K562 (cell line): Measurements from ENCODE around the gene WASL. TPM values are rescaled to one million over a fixed set of nuclear protein-coding genes. Genes with fewer than 3 reads are reported as not detected.

Experiments used
- ATF7 ChIP-seq: fragments of 450-650 bp; IDR thresholded peaks from 2 replicates; pipeline ENCODE4 v1.7.1; 2014; ENCODE audit warnings: mild to moderate bottlenecking, moderate library complexity
- KDM5B ChIP-seq: fragments of 200-600 bp; sonication (generic); IDR thresholded peaks from 2 replicates; pipeline ENCODE4 v1.6.1; 2012; ENCODE audit warnings: low read depth, mild to moderate bottlenecking, moderate library complexity, low read length, control low read depth, inconsistent platforms; ENCODE audit not compliant: insufficient replicate concordance
- MAZ ChIP-seq, 2 experiments: fragments of 450-650 bp in 1 of 2; sonication (generic) in 1 of 2; formaldehyde crosslinking; IDR thresholded peaks in 1 of 2; conservative IDR thresholded peaks in 1 of 2; 2 replicates each; pipeline versions ENCODE4 v1.4.0 to v1.5.0; 2020; ENCODE audit warnings: mild to moderate bottlenecking in 1 of 2, missing genetic modification reagents in 1 of 2
- MTA1 ChIP-seq: fragments of 450-650 bp; IDR thresholded peaks from 2 replicates; pipeline ENCODE4 v1.6.1; 2017; ENCODE audit warnings: borderline replicate concordance
- NBN ChIP-seq: fragments of 450-650 bp; IDR thresholded peaks from 2 replicates; pipeline ENCODE4 v1.6.1; 2016; ENCODE audit warnings: low read depth, mild to moderate bottlenecking
- OTX1 ChIP-seq: fragments of 450-650 bp; formaldehyde crosslinking; IDR thresholded peaks from 2 replicates; pipeline ENCODE4 v1.4.0; 2022; ENCODE audit warnings: mild to moderate bottlenecking
- PRPF4 ChIP-seq: fragments of 200-400 bp; formaldehyde crosslinking; IDR thresholded peaks from one replicate; pipeline ENCODE4 v1.6.1; 2017; ENCODE audit warnings: low read length, low read depth, mild to moderate bottlenecking; ENCODE audit not compliant: insufficient read depth, poor library complexity, severe bottlenecking
- RAD51 ChIP-seq: fragments of 450-650 bp; IDR thresholded peaks from 2 replicates; pipeline ENCODE4 v1.7.1; 2016; ENCODE audit warnings: low read depth, mild to moderate bottlenecking, borderline replicate concordance
- STAT5A ChIP-seq: IDR thresholded peaks from 2 replicates; pipeline ENCODE4 v1.6.1; 2012; ENCODE audit warnings: low read length, inconsistent platforms, borderline replicate concordance
- U2AF2 ChIP-seq: fragments of 200-400 bp; formaldehyde crosslinking; optimal IDR thresholded peaks from 2 replicates; pipeline ENCODE3; 2017; ENCODE audit warnings: low read depth, mild to moderate bottlenecking, low read length
- ZNF263 ChIP-seq: sonication (generic); formaldehyde crosslinking; IDR thresholded peaks from 2 replicates; pipeline ENCODE4 v1.8.0; 2022; ENCODE audit warnings: mild to moderate bottlenecking, missing genetic modification reagents, borderline replicate concordance
- ZNF274 ChIP-seq: IDR thresholded peaks from 2 replicates; pipeline ENCODE4 v1.6.1; 2011; ENCODE audit warnings: low read depth, mild to moderate bottlenecking, low read length, moderate library complexity, borderline replicate concordance
- ZNF785 ChIP-seq: fragments of 250-450 bp; sonication (Bioruptor Pico); IDR thresholded peaks from 2 replicates; pipeline ENCODE4 v1.4.0; 2020; ENCODE audit warnings: mild to moderate bottlenecking
- polyA plus RNA-seq, 8 experiments: library from polyadenylated mRNA; depleted of rRNA in 4 of 8; stranded (reverse) in 5 of 8; unstranded in 3 of 8; fragments of >200 nt; fragmentation: Nextera tagmentation in 2 of 8; fragmentation: Illumina TruSeq in 1 of 8; extraction: Ambion mirVana in 2 of 8; extraction: Trizol in 1 of 8; gene quantifications; 2 replicates each; pipeline versions ENCODE4 v1.2.1 to v1.2.3, GENCODE V29; 2011 to 2014; ENCODE audit warnings: inconsistent platforms in 1 of 8, missing spikeins in 1 of 8
- total RNA-seq, 7 experiments: library from RNA; depleted of rRNA in 6 of 7; stranded (reverse); fragments of >200 nt in 6 of 7; fragmentation: Illumina TruSeq in 2 of 7; extraction: Trizol in 2 of 7; gene quantifications; 2 replicates each; pipeline versions ENCODE4 v1.2.1 to v1.2.3, GENCODE V29; 2011 to 2021; ENCODE audit warnings: low replicate concordance in 1 of 7
- TF ChIP-seq, protein P1 (sequence below): sonication (generic); formaldehyde crosslinking; IDR thresholded peaks from 2 replicates; pipeline ENCODE4 v1.8.1; 2023; ENCODE audit warnings: mild to moderate bottlenecking, missing genetic modification reagents
- TF ChIP-seq, protein P2 (sequence below): sonication (generic); formaldehyde crosslinking; IDR thresholded peaks from 2 replicates; pipeline ENCODE4 v1.9.0; 2022; ENCODE audit warnings: mild to moderate bottlenecking, missing genetic modification reagents
- TF ChIP-seq, protein P3 (sequence below): IDR thresholded peaks from 2 replicates; pipeline ENCODE4 v1.6.1; 2016; ENCODE audit warnings: missing genetic modification characterization, missing compliant biosample characterization
- TF ChIP-seq, protein P4 (sequence below): fragments of 200-800 bp; sonication (Bioruptor generic); IDR thresholded peaks from 2 replicates; pipeline ENCODE4 v1.6.1; 2017; ENCODE audit warnings: missing genetic modification characterization, missing compliant biosample characterization

Gene WASL
- total and polyA plus RNA-seq, 9 of the 15 experiments (the other 6 are each of a cell fraction or from before 2014, with no cell fraction given) = 3.2 to 13.9 (median 8.3) TPM

DNA sequence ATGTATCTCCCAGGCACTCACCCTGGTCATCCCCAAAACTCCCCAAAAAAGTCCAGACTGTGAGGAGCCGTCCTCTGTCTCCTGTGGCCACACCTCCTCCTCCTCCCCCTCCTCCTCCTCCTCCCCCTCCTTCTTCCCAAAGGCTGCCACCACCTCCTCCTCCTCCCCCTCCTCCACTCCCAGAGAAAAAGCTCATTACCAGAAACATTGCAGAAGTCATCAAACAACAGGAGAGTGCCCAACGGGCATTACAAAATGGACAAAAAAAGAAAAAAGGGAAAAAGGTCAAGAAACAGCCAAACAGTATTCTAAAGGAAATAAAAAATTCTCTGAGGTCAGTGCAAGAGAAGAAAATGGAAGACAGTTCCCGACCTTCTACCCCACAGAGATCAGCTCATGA is 86.0 kb downstream of the WASL start (continued):
- TF ChIP-seq NBN (no peak), MAZ (CRISPR knock-in tag; conservative IDR thresholded peaks at IDR 0.05 in 1 of 2, IDR thresholded peaks at IDR 0.05 in 1 of 2) (peak in 1 of 2 experiments; percentile 43; a peak in 1 of 4 replicates), ZNF274 (no peak), MTA1 (no peak), OTX1 (CRISPR knock-in tag) (peak; percentile 72; the same call in 1 of the 2 replicates), STAT5A (no peak), ZNF785 (CRISPR knock-in tag) (no peak), ATF7 (no peak), ZNF263 (CRISPR knock-in tag) (peak; percentile 83; the same call in 1 of the 2 replicates), KDM5B (no peak), U2AF2 (no peak), PRPF4 (no peak), RAD51 (no peak)
- TF ChIP-seq, protein P1, sequence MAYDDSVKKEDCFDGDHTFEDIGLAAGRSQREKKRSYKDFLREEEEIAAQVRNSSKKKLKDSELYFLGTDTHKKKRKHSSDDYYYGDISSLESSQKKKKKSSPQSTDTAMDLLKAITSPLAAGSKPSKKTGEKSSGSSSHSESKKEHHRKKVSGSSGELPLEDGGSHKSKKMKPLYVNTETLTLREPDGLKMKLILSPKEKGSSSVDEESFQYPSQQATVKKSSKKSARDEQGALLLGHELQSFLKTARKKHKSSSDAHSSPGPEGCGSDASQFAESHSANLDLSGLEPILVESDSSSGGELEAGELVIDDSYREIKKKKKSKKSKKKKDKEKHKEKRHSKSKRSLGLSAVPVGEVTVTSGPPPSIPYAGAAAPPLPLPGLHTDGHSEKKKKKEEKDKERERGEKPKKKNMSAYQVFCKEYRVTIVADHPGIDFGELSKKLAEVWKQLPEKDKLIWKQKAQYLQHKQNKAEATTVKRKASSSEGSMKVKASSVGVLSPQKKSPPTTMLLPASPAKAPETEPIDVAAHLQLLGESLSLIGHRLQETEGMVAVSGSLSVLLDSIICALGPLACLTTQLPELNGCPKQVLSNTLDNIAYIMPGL = no peak
- TF ChIP-seq, protein P2, sequence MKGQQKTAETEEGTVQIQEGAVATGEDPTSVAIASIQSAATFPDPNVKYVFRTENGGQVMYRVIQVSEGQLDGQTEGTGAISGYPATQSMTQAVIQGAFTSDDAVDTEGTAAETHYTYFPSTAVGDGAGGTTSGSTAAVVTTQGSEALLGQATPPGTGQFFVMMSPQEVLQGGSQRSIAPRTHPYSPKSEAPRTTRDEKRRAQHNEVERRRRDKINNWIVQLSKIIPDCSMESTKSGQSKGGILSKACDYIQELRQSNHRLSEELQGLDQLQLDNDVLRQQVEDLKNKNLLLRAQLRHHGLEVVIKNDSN (CRISPR knock-in tag) = no peak
- TF ChIP-seq, protein P3, sequence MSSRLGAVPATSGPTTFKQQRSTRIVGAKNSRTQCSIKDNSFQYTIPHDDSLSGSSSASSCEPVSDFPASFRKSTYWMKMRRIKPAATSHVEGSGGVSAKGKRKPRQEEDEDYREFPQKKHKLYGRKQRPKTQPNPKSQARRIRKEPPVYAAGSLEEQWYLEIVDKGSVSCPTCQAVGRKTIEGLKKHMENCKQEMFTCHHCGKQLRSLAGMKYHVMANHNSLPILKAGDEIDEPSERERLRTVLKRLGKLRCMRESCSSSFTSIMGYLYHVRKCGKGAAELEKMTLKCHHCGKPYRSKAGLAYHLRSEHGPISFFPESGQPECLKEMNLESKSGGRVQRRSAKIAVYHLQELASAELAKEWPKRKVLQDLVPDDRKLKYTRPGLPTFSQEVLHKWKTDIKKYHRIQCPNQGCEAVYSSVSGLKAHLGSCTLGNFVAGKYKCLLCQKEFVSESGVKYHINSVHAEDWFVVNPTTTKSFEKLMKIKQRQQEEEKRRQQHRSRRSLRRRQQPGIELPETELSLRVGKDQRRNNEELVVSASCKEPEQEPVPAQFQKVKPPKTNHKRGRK (tag) = no peak
- TF ChIP-seq, protein P4, sequence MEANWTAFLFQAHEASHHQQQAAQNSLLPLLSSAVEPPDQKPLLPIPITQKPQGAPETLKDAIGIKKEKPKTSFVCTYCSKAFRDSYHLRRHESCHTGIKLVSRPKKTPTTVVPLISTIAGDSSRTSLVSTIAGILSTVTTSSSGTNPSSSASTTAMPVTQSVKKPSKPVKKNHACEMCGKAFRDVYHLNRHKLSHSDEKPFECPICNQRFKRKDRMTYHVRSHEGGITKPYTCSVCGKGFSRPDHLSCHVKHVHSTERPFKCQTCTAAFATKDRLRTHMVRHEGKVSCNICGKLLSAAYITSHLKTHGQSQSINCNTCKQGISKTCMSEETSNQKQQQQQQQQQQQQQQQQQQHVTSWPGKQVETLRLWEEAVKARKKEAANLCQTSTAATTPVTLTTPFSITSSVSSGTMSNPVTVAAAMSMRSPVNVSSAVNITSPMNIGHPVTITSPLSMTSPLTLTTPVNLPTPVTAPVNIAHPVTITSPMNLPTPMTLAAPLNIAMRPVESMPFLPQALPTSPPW = peak; percentile 66
- TF ChIP-seq, all 486 proteins: peak for 6
